AG04450 (cell line): Measurements from ENCODE around the gene MGAT4A. TPM values are rescaled to one million over a fixed set of nuclear protein-coding genes. Genes with fewer than 3 reads are reported as not detected.
"Not testable (repeated sequence)": the region's sequence is repeated elsewhere in the genome, so short reads cannot be mapped to it uniquely, and the experiment has no call there.

ENCODE experiments used
- CTCF ChIA-PET: fragments of 300-600, 350-600 bp; formaldehyde crosslinking; extraction: SDS; loops from one replicate; lab custom pipeline; 2022; ENCODE audit warnings: antibody characterized with exemption, inconsistent platforms; lab: Charles Lee
- POLR2A ChIA-PET: fragments of 350-600 bp; formaldehyde crosslinking; extraction: SDS; loops from one replicate; lab custom pipeline; 2021; ENCODE audit warnings: antibody characterized with exemption, inconsistent platforms; lab: Yijun Ruan, JAX
- DNase-seq: peaks from one replicate; pipeline ENCODE4 v3.0.0-alpha.2; 2011; ENCODE audit warnings: low read depth, low spot score
- H3K27ac ChIP-seq: one replicate; pipeline ENCODE4 v1.5.1; 2012; ENCODE audit warnings: low read depth, low read length, control low read depth
- H3K27me3 ChIP-seq: one replicate; pipeline ENCODE4 v1.6.0; 2012; ENCODE audit warnings: low read length; ENCODE audit not compliant: control insufficient read depth, insufficient read depth
- H3K4me3 ChIP-seq: 2 replicates; pipeline ENCODE4 v1.5.1; 2011; ENCODE audit warnings: mild to moderate bottlenecking, low read depth, low read length, control low read depth
- H3K9me3 ChIP-seq: 2 replicates; pipeline ENCODE4 v1.5.1; 2012; ENCODE audit warnings: low read length; ENCODE audit not compliant: control insufficient read depth, insufficient read depth
- CTCF ChIP-seq: IDR thresholded peaks from 2 replicates; pipeline ENCODE4 v1.5.1; 2011; ENCODE audit warnings: low read depth, low read length, control low read depth, inconsistent platforms
- polyA plus RNA-seq: library from polyadenylated mRNA; depleted of rRNA; stranded (reverse); fragments of >200 nt; gene quantifications from 2 replicates; pipeline ENCODE4 v1.2.3, GENCODE V29; 2011

Gene MGAT4A
- polyA plus RNA-seq, 1 experiment, result 0.04 TPM

- POLR2A ChIA-PET, result no interaction called here
Measured at GRCh38 chr2:98598781-98599428, 132.0 kb downstream of the MGAT4A start.

DNA sequence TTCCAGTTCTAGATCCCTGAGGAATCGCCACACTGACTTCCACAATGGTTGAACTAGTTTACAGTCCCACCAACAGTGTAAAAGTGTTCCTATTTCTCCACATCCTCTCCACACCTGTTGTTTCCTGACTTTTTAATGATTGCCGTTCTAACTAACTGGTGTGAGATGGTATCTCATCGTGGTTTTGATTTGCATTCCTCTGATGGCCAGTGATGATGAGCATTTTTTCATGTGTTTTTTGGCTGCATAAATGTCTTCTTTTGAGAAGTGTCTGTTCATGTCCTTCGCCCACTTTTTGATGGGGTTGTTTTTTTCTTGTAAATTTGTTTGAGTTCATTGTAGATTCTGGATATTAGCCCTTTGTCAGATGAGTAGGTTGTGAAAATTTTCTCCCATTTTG lies 136.3 kb downstream of the MGAT4A start:
- CTCF ChIA-PET, POLR2A ChIA-PET: not testable (repeated sequence)

More at GRCh38 chr2:98598781-98599428, 132.0 kb downstream of the MGAT4A start:
- CTCF ChIA-PET, result interaction anchor here (3.2 kb wide), 1 partner anchor 186 kb away, joined by 10 read pairs; no protein-coding TSS in a partner anchor
- Histone ChIP-seq H3K9me3 (no peaks in the 10 kb centered on the region), H3K4me3 (no peak overlapping the region), H3K27ac (no peak overlapping the region), H3K27me3 (no peaks in the 10 kb centered on the region)
- DNase-seq, result no peak
- TF ChIP-seq CTCF, result no peak

GRCh38 chr2:98592565-98592964 lies 138.4 kb downstream of the MGAT4A start:
- CTCF ChIA-PET, result no interaction called here

More for the DNA sequence above, 136.3 kb downstream of the MGAT4A start:
- H3K27ac ChIP-seq, H3K27me3 ChIP-seq, DNase-seq, H3K9me3 ChIP-seq, H3K4me3 ChIP-seq: not testable (repeated sequence)

GRCh38 chr2:98589489-98589888 lies 141.4 kb downstream of the MGAT4A start:
- ChIA-PET POLR2A (no interaction called here), CTCF (no interaction called here)
- no peak overlapping the region for H3K4me3 ChIP-seq
- no peak for TF ChIP-seq CTCF
- no peaks in the 10 kb centered on the region; the same call in 1 of the 2 replicates for H3K9me3 ChIP-seq
- DNase-seq, result no peak
- no peak overlapping the region for H3K27ac ChIP-seq
- H3K27me3 ChIP-seq, result no peaks in the 10 kb centered on the region

More at GRCh38 chr2:98592565-98592964, 138.4 kb downstream of the MGAT4A start:
- Histone ChIP-seq H3K27ac (no peak overlapping the region), H3K27me3 (no peaks in the 10 kb centered on the region), H3K9me3 (no peaks in the 10 kb centered on the region; the same call in 1 of the 2 replicates), H3K4me3 (no peak overlapping the region)
- no peak for TF ChIP-seq CTCF
- no peak for DNase-seq
- POLR2A ChIA-PET, result no interaction called here

DNA sequence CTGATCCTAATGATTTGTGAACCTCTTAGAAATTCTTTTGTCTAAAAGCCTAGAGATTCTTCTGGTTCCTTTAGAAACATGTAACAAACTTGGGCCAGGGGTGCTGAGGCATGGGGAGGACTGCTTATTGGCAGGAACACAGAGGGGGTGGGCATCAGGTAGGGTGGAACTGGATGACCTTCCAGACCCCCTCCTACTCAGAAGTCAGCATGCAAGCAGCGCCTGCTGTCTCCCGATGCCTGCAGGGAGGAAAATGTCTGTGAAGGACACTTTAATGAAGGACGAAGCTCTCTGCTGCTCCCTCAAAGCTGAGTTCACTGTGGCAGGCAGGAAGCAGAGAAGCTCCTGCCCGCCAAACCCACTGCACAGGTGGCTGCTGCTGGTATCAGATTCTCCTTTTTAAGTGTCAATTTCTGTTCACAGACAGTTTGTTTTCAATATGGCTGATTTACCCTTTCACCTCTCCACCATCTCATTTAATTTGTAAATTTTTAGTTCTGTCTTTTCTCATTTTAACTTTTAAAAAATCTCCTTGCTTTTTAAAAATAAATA lies 142.0 kb downstream of the MGAT4A start:
- no peaks in the 10 kb centered on the region for H3K27me3 ChIP-seq
- no peak overlapping the region for H3K27ac ChIP-seq
- DNase-seq, result no peak
- no peak for TF ChIP-seq CTCF
- H3K9me3 ChIP-seq, result no peaks in the 10 kb centered on the region; the same call in 1 of the 2 replicates
- CTCF ChIA-PET, result no interaction called here
- no peak overlapping the region for H3K4me3 ChIP-seq
- POLR2A ChIA-PET, result no interaction called here
